Neural cell (in vitro differentiated cells): ENCODE results near the gene ANTXR2. TPM values are rescaled to one million over a fixed set of nuclear protein-coding genes. Genes with fewer than 3 reads are reported as not detected.

Experiments
- H2AFZ ChIP-seq: fragments of 200-600, 300-800 bp; sonication (generic), shearing (Covaris generic); 2 replicates; pipeline ENCODE4 v1.6.0; 2014; ENCODE audit warnings: low read depth, mild to moderate bottlenecking, antibody characterized with exemption, low read length, moderate library complexity
- H3F3A ChIP-seq: fragments of 200-600 bp; shearing (Covaris generic); 2 replicates; pipeline ENCODE4 v1.6.1; 2016; ENCODE audit warnings: mild to moderate bottlenecking, moderate library complexity, mixed read lengths, antibody characterized with exemption, low read length; ENCODE audit not compliant: insufficient read depth, poor library complexity, severe bottlenecking
- H3K27ac ChIP-seq: fragments of 200-600, 300-800 bp; sonication (generic), shearing (Covaris generic); 2 replicates; pipeline ENCODE4 v1.5.1; 2014; ENCODE audit warnings: mild to moderate bottlenecking, low read length, moderate library complexity
- H3K27me3 ChIP-seq: fragments of 300-800, 200-600 bp; sonication (generic), shearing (Covaris generic); 2 replicates; pipeline ENCODE4 v1.6.0; 2014; ENCODE audit warnings: mild to moderate bottlenecking, low read depth, low read length, moderate library complexity; ENCODE audit not compliant: insufficient read depth
- H3K36me3 ChIP-seq: fragments of 300-800, 200-600 bp; sonication (generic), shearing (Covaris generic); 2 replicates; pipeline ENCODE4 v1.5.1; 2014; ENCODE audit warnings: mild to moderate bottlenecking, antibody characterized with exemption, low read length, moderate library complexity; ENCODE audit not compliant: insufficient read depth
- H3K4me2 ChIP-seq: fragments of 300-800, 200-600 bp; sonication (generic), shearing (Covaris generic); 2 replicates; pipeline ENCODE4 v1.6.0; 2014; ENCODE audit warnings: mild to moderate bottlenecking, low read length
- H3K4me3 ChIP-seq: fragments of 300-800, 200-600 bp; sonication (generic), shearing (Covaris generic); 2 replicates; pipeline ENCODE4 v1.5.1; 2014; ENCODE audit warnings: mild to moderate bottlenecking, low read length, moderate library complexity
- H3K79me2 ChIP-seq: fragments of 200-600 bp; shearing (Covaris generic); replicated peaks from 2 replicates; pipeline ENCODE4 v1.6.0; 2014; ENCODE audit warnings: mild to moderate bottlenecking, low read length, moderate library complexity; ENCODE audit not compliant: insufficient read depth
- H3K9ac ChIP-seq: fragments of 300-800, 200-600 bp; sonication (generic), shearing (Covaris generic); 2 replicates; pipeline ENCODE4 v1.6.1; 2016; ENCODE audit warnings: mild to moderate bottlenecking, low read length, mixed read lengths
- H3K9me2 ChIP-seq: fragments of 200-600 bp; shearing (Covaris generic); 2 replicates; pipeline ENCODE4 v1.6.1; 2016; ENCODE audit warnings: mild to moderate bottlenecking, low read length, mixed read lengths; ENCODE audit not compliant: insufficient read depth
- H3K9me3 ChIP-seq: fragments of 200-600, 300-800 bp; sonication (generic), shearing (Covaris generic); 2 replicates; pipeline ENCODE4 v1.6.1; 2016; ENCODE audit warnings: mild to moderate bottlenecking, mixed run types, low read length, moderate library complexity, mixed read lengths
- H4K20me1 ChIP-seq: fragments of 200-600 bp; shearing (Covaris generic); 2 replicates; pipeline ENCODE4 v1.6.1; 2016; ENCODE audit warnings: mild to moderate bottlenecking, mixed run types; ENCODE audit not compliant: insufficient read depth
- CTCF ChIP-seq: fragments of 450-650 bp; IDR thresholded peaks from 2 replicates; pipeline ENCODE4 v1.5.1; 2014; ENCODE audit warnings: antibody characterized with exemption, mild to moderate bottlenecking, moderate library complexity; ENCODE audit not compliant: poor library complexity, severe bottlenecking
- EP300 ChIP-seq: fragments of 450-650 bp; conservative IDR thresholded peaks from 2 replicates; pipeline ENCODE4 v1.6.1; 2014; ENCODE audit warnings: antibody characterized with exemption, mild to moderate bottlenecking, moderate library complexity; ENCODE audit not compliant: poor library complexity, severe bottlenecking
- EZH2 ChIP-seq: fragments of 200-600, 300-800 bp; shearing (Covaris generic), sonication (generic); IDR thresholded peaks from 2 replicates; pipeline ENCODE4 v1.6.1; 2014; ENCODE audit warnings: antibody characterized with exemption, low read length, borderline replicate concordance, mild to moderate bottlenecking; ENCODE audit not compliant: insufficient read depth, poor library complexity, severe bottlenecking
- MXI1 ChIP-seq: fragments of 450-650 bp; conservative IDR thresholded peaks from 2 replicates; pipeline ENCODE4 v1.6.1; 2014; ENCODE audit warnings: antibody characterized with exemption, mild to moderate bottlenecking; ENCODE audit not compliant: poor library complexity, severe bottlenecking
- POLR2AphosphoS5 ChIP-seq: IDR thresholded peaks from 2 replicates; pipeline ENCODE4 v1.6.1; 2012
- RAD21 ChIP-seq: fragments of 450-650 bp; conservative IDR thresholded peaks from 2 replicates; pipeline ENCODE4 v1.6.1; 2014; ENCODE audit warnings: antibody characterized with exemption, mild to moderate bottlenecking, moderate library complexity
- SMC3 ChIP-seq: fragments of 450-650 bp; conservative IDR thresholded peaks from 2 replicates; pipeline ENCODE4 v1.6.1; 2014; ENCODE audit warnings: antibody characterized with exemption, mild to moderate bottlenecking, moderate library complexity; ENCODE audit not compliant: poor library complexity
- TAF1 ChIP-seq: IDR thresholded peaks from 2 replicates; pipeline ENCODE4 v1.6.1; 2012; ENCODE audit warnings: low read depth
- polyA plus RNA-seq: library from polyadenylated mRNA; depleted of rRNA; stranded (reverse); fragments of >200 nt; gene quantifications from 2 replicates; pipeline ENCODE4 v1.2.3, GENCODE V29; 2014
- TF ChIP-seq, protein P1 (sequence below): IDR thresholded peaks from 2 replicates; pipeline ENCODE4 v1.6.1; 2012; ENCODE audit warnings: borderline replicate concordance

Gene ANTXR2
- polyA plus RNA-seq, 1 donor from 2014 or later = 31.7 TPM

DNA sequence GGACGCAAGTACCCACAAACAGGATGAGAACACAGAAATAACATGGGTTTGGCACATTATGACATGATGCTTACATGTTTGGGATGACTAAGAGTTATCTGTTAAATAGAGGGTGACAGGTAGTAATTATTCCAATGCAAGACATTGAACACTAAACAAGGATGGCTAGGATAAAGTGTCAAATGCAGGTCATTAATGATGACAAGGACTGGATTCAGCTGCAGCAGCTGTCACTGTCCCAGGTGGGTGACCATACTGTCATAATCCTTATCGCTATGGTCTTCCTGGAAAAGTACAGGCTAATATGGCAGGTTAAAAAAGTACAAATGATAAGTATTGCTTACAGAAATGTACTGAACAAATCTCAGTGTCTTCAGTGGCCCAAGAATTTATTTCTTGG lies 123.9 kb downstream of the ANTXR2 start:
- no peak overlapping the region for H3K9ac ChIP-seq
- no peaks in the 10 kb centered on the region for H4K20me1 ChIP-seq
- no peak overlapping the region for H2AFZ ChIP-seq
- H3K9me2 ChIP-seq = no peaks in the 10 kb centered on the region
- H3K27ac ChIP-seq = no peak overlapping the region
- H3K36me3 ChIP-seq = no peaks in the 10 kb centered on the region
- H3K79me2 ChIP-seq = no peaks in the 10 kb centered on the region
- no peaks in the 10 kb centered on the region for H3K9me3 ChIP-seq
- H3K4me3 ChIP-seq = no peak overlapping the region
- H3K27me3 ChIP-seq = no peaks in the 10 kb centered on the region
- no peaks in the 10 kb centered on the region for H3F3A ChIP-seq
- TF ChIP-seq, protein P1, sequence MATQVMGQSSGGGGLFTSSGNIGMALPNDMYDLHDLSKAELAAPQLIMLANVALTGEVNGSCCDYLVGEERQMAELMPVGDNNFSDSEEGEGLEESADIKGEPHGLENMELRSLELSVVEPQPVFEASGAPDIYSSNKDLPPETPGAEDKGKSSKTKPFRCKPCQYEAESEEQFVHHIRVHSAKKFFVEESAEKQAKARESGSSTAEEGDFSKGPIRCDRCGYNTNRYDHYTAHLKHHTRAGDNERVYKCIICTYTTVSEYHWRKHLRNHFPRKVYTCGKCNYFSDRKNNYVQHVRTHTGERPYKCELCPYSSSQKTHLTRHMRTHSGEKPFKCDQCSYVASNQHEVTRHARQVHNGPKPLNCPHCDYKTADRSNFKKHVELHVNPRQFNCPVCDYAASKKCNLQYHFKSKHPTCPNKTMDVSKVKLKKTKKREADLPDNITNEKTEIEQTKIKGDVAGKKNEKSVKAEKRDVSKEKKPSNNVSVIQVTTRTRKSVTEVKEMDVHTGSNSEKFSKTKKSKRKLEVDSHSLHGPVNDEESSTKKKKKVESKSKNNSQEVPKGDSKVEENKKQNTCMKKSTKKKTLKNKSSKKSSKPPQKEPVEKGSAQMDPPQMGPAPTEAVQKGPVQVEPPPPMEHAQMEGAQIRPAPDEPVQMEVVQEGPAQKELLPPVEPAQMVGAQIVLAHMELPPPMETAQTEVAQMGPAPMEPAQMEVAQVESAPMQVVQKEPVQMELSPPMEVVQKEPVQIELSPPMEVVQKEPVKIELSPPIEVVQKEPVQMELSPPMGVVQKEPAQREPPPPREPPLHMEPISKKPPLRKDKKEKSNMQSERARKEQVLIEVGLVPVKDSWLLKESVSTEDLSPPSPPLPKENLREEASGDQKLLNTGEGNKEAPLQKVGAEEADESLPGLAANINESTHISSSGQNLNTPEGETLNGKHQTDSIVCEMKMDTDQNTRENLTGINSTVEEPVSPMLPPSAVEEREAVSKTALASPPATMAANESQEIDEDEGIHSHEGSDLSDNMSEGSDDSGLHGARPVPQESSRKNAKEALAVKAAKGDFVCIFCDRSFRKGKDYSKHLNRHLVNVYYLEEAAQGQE = no peak
- TF ChIP-seq POLR2AphosphoS5 (peak; percentile 35), MXI1 (no peak), TAF1 (no peak), EZH2 (no peak), CTCF (no peak)
- no peak overlapping the region for H3K4me2 ChIP-seq

DNA sequence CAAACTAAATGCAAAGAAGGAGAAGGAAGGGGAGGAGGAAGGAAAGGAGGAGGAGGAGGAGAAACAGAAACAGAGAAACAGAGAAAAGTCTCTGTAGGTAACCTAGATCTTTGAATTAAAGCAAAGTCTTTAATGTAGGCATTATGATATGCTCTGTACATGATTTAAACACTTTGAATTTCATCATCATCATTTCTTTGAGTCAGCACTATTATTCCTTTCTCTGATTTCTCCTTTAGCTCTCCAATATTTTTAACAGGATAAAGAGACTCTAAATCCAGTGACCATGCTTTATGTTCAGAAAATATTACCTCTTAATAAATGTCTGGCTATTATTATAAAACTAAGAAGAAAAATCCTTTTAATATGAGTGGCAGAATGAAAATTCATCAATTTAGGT lies 124.3 kb downstream of the ANTXR2 start:
- no peaks in the 10 kb centered on the region for H3K79me2 ChIP-seq
- H3K9ac ChIP-seq = no peak overlapping the region
- no peak overlapping the region for H2AFZ ChIP-seq
- H3K4me2 ChIP-seq = no peak overlapping the region
- no peaks in the 10 kb centered on the region for H3K9me2 ChIP-seq
- no peaks in the 10 kb centered on the region for H3F3A ChIP-seq
- no peak overlapping the region for H3K27ac ChIP-seq
- H3K27me3 ChIP-seq = no peaks in the 10 kb centered on the region
- no peak for TF ChIP-seq EP300
- TF ChIP-seq CTCF = no peak
- no peak for TF ChIP-seq EZH2
- no peak for TF ChIP-seq RAD21
- TF ChIP-seq, protein P1 = no peak
- TF ChIP-seq SMC3 = no peak
- TF ChIP-seq MXI1 = no peak
- H3K36me3 ChIP-seq = no peaks in the 10 kb centered on the region
- H4K20me1 ChIP-seq = no peaks in the 10 kb centered on the region
- H3K9me3 ChIP-seq = no peaks in the 10 kb centered on the region
- no peak overlapping the region for H3K4me3 ChIP-seq
